Measurements from ENCODE around the gene SHC3.

DNA sequence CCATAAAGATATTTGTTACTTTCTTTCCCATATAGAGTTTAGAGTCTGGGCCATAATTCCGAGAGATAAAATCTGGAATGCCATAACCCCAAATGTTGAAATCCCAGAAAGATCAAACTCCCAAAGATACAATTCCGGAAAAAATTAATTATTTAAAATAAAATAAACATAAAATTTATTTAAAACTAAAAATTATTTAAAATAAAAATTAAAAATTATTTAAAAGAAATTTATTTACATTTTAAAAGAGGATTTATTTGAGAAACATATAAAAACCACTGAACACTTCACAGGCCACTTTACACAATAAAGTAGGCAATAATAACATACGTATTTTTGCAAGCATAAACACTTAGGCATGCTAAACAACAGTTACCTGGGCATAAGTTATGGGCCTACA, 57.9 kb downstream of the SHC3 start:
- no peak for TF ChIP-seq POLR2AphosphoS5 (IDR thresholded peaks at IDR 0.05; ENCODE audit: low read depth)
- TF ChIP-seq EZH2 (IDR thresholded peaks at IDR 0.05; ENCODE audit: low read depth, unreplicated experiment): no peak
- no peak for TF ChIP-seq CTCF (conservative IDR thresholded peaks at IDR 0.05; ENCODE audit: low read depth in 2 of 2)
- no peak for TF ChIP-seq EZH2phosphoT487 (IDR thresholded peaks at IDR 0.05; ENCODE audit: unreplicated experiment)
- no peak for TF ChIP-seq CREB1 (CRISPR knock-in tag; IDR thresholded peaks at IDR 0.05; ENCODE audit: low read depth)
- no peak for TF ChIP-seq ZNF331 (CRISPR knock-in tag; IDR thresholded peaks at IDR 0.05; ENCODE audit: low read depth)
- TF ChIP-seq NANOG (IDR thresholded peaks at IDR 0.05; ENCODE audit: borderline replicate concordance): no peak
- no peak for TF ChIP-seq JUNB (IDR thresholded peaks at IDR 0.05; ENCODE audit: unreplicated experiment)
- TF ChIP-seq REST (IDR thresholded peaks at IDR 0.05; ENCODE audit: unreplicated experiment): no peak
- TF ChIP-seq STAT1 (IDR thresholded peaks at IDR 0.05; ENCODE audit: unreplicated experiment): no peak

Data from GM23338 (cell line).